Measurements from ENCODE around the gene SOX6.

SOX6 gene

DNA sequence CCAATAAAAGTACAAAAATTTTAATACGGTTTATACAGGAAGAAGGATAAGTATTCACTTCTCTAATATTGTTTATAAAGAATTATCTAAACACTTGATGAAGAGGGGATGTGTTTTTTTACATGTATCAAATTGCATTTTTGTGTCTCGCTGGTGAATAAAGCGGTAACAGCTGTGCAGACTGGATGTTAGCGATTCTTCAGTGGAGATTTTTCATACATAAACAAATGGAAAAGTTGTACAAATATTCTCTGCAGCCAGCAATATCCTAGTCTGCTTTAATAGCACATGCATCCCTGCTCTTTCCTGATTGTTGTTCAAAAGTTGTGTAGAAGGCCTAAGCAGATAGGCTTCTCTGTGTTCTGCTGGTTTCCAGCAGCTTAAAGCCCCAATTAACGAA, 369.3 kb downstream of the SOX6 start:
- DNase-seq (ENCODE audit: extremely low spot score, insufficient read length, low read depth) (no peak), FAIRE-seq (no peak)

DNA sequence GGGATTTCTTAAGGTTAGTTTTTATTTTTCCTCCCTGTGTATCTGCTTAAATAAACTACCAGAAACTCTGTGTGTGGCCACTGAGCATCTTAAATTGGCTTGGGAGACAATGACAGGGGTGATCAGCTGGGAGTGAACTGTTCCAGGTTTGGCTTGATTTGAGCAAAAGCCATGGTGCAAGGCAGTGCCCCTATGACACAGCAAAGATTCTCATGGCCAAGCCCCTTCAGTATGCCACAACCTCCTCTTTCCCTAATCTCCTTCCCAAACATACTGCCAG, 370.5 kb downstream of the SOX6 start:
- FAIRE-seq (no peak), DNase-seq (ENCODE audit: extremely low spot score, insufficient read length, low read depth) (no peak)

DNA sequence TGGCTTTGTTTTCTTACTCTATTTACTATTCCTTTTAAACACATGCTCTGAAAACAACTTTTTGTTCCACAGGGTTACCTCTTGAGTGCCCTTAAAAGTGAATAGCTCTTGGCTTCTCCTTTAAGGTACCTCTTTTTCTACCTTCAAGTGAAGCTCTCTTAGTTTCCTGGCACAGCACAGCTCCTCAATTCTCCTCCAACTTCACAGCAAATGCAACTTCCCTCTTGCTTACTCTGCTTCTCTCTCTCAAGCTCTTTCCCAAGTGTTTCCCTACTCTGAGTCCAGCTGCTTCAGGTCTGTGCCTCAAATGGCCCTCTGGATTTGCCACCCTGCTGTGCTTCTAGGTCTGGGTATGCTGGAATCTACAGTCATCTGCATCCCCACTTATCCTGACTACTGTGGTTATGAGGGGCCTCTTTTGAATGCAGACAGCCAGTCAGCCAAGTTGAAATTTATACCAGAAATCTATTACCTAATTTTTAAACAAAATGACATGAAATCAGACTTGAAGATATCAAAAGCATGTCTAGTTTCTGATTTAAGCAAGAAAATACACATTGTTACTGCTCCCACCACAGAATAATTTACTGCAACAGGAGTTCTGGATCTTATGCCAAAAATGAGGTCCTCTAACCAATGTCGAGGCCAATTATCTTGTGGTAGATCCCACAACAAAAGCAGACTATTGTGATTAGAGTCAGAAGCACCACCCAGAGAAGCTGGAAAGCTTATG, 371.1 kb downstream of the SOX6 start:
- DNase-seq (ENCODE audit: extremely low spot score, insufficient read length, low read depth) (no peak), FAIRE-seq (no peak)

DNA sequence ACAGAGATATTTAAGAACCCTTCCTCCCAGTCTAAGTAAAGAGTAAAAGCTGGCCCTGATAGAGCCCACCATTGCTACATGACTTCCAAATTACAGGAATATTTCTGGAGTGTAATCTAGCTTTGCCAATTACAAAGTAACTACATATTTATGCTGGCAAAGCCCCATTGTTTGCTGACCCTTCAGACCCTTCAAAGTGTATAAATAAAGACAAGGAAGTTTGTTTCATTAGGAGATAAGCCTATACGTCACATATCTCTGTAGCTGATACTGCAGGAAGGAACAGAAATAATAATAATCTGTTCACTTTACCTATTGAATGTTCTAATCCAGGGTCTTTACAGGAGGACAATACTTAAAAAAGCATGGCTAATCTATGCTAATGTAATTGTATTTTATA, 375.1 kb downstream of the SOX6 start:
- no peak for DNase-seq (ENCODE audit: extremely low spot score, insufficient read length, low read depth)
- no peak for FAIRE-seq

DNA sequence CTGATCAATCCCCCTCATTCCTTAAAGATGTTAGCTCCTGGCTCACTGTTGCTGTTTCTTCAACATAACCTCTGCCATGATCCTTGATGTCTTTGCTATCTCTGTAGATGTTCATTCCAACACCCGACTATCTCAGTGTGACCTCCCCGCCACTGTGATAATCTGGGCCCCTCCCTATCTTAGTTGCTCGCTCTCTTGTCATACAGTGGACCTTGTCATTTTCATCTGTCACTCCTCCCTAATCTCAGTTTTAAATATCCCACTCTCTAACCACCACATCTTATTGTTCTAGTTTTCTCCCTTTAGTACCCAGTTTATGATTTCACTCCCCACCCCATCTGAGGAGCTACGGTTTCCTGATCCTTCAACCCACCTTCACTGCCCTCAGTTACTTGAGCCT, 379.2 kb downstream of the SOX6 start:
- DNase-seq (ENCODE audit: extremely low spot score, insufficient read length, low read depth) (no peak), FAIRE-seq (no peak)

DNA sequence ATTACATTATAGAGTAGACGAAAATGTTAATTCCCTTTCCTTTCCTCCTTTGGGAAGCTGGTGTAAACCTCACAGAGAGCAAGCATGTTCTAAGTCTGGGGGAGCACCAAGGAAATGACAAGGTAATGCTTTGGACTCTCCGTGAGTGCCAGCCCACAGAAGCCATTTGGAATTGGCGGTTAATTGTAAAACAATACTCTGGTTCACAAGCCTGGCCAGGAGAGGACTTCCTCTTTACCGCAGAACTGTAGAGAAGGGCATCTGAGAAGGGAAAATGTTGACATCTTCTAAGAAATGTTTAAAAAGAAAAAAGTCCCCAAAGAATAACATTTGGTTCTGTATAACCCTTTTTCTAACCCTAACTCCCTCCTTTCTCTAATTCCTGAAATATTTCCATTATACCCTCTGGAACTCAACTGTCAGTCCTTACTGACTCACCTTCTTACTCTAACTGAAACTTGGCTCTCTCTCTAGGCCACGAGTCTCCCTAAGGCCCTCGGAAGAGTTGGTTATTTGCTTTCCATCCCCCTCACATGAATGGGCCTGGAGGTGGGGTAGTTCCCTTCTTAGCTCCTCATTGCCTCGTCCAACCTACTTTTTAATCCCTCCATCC, 379.8 kb downstream of the SOX6 start:
- FAIRE-seq (no peak), DNase-seq (ENCODE audit: extremely low spot score, insufficient read length, low read depth) (no peak)

DNA sequence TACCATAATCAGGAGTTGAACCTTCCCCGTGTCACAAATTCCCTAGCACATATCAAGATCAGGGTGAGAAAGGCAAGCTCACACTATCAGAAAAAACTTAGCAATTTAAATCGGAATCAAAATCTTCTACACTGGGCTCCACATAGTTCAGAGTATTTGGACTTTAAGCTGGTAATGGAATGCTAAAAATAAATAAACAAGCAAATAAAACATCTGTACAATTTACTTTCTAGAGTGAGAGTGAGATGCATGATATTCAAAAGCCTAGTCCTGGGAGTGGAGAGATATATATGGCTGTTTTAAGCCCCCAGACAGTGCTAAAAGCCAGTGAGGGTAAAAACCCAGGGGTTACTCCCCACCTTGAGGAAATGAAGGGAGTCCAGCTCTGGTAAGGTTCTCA, 380.6 kb downstream of the SOX6 start:
- no peak for FAIRE-seq
- DNase-seq (ENCODE audit: extremely low spot score, insufficient read length, low read depth): no peak

DNA sequence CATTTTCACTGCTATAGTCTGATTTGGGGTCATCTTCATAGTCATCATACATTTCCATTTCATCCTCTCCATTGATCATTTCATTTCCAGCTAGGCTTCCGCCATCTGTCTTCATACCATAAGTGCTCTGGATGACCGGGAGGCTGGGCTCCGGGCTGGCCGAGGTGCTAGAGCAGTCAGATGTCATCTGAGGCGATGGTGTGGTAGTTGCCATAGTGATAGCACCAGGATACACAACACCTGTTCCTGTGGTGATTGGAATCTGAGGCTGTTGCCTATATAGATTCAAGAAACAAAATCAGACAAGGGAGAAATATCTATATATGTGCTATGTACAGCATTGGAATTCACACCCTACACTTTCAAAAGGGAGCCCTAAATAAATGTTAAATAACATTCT, 383.5 kb downstream of the SOX6 start:
- no peak for DNase-seq (ENCODE audit: extremely low spot score, insufficient read length, low read depth)
- FAIRE-seq: no peak

DNA sequence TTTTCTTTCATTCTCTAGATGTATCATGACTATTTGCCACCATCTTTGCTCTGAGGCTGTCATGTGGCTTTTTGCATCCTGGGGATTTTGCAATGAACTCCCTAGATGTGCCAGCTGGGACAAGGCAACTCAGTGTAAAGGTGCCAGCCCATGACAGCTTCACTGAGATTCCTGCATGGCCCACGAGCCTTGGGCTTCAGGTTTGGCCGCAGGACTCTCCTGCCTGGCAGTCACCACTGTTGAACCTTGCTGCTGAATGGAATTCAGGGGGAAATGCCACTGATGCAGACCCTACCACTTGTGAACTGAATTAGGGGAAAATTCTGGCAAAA, 385.2 kb downstream of the SOX6 start:
- FAIRE-seq (no peak), DNase-seq (ENCODE audit: extremely low spot score, insufficient read length, low read depth) (no peak)

DNA sequence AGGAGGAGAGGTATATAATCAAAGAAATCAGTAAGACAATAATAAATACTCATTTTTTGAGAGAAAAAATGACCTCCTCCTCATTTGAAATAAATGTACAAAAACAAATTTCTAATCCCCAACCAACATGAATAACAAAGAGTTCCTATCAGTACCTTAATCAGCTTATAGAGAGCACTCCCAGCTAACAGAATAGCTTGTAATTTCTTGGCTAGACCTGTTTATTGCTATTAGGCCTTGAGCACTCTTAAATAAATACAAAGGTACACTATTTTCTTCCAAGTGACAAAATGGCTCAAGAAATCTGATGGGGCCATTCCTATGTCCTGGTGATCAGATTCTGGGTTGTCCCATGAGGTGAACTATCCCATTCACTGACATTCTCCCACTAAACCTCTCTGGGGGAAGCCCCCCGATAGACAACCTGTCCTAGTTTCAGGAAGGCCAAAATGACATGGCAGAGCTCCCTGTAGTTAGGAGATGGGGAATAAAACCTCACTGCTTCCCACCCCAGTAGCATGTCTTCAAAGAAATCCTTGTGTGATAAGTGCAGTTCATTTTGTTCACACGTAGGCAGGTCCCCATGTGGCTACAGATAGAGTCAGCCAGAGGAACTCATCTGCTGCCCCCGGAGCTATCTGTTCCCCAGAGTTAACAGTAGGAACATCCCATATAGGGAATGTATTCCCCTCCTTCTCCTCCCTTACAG, 385.7 kb downstream of the SOX6 start:
- no peak for DNase-seq (ENCODE audit: extremely low spot score, insufficient read length, low read depth)
- no peak for FAIRE-seq

DNA sequence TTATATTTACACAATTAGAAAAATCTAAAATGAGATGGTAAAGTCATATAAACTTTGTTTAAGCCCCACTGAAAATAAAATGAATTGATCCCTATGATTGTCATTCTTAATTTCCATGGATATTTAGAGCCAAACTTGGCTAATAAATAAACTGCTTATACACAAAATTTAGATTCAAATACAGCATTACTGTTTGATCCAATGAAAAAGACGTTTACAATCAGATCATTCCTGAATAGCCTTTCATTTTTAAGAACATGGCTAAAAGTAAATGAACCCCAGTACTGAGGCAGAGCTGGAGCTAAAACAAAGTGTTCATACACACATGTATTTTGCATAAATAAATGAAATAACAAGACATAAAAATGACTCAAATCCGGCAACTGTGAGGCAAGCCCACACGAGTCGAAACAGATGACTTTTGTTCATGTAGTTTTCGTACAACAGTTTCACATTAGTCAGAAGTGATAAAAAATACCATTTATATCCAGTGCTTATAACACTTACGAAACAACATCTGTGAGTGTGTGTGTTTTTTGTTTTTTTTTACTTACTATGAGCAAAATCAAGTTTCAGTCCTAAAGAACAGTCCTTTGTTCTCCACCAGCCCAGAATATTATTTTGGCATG, 386.5 kb downstream of the SOX6 start:
- DNase-seq (ENCODE audit: extremely low spot score, insufficient read length, low read depth) (no peak), FAIRE-seq (no peak)

DNA sequence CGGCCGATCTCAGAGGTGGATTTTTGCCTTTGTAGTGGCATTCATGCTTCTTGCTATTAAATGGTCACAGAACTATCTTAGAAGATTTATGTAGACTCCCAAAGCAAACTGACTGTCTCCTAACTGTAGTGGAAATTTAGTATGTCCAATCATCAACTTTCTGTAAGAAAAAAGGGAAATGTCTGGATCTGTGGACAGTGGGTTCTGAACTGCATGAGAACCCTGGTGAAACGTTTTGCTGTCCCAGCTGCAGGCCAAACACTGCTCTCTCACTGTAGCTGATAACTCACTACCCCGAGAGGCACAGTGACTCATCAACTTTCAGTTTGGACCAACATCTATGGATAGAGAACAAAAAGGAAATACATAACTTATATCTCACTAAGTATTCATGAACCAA, 387.1 kb downstream of the SOX6 start:
- DNase-seq (ENCODE audit: extremely low spot score, insufficient read length, low read depth) (no peak), FAIRE-seq (no peak)

DNA sequence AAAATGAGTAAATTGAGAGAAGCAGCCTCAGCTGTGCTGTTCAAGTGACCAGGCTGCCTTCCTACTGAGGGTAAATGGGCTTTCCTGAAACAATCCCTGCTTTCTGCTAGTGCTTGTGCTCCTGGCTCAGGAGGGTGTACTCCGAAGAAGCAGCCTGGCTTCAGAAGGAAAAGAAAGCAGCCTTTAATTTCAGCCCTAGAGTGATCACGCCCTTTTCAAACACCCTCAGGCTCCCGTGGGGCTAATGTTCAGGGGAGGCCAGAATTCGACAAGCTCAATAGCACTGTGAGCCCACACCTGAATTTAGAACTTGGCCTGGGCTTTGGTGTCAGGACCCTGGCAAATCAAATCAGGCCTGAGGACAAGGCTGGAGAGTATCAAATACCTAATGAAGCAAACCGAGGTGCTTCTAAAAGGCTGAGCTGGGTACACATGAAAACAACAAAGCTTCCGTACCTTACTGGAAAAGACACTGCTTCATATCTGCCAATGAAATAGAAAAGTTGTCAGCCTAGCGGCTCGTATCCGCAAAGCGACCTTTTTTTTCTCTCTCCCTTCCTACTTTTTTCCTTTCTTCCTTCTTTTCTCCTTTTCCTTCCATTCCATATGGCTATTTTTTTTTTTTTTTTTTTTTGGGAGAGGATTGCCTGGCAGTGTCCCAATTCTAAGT, 387.8 kb downstream of the SOX6 start:
- DNase-seq (ENCODE audit: extremely low spot score, insufficient read length, low read depth): no peak
- no peak for FAIRE-seq

DNA sequence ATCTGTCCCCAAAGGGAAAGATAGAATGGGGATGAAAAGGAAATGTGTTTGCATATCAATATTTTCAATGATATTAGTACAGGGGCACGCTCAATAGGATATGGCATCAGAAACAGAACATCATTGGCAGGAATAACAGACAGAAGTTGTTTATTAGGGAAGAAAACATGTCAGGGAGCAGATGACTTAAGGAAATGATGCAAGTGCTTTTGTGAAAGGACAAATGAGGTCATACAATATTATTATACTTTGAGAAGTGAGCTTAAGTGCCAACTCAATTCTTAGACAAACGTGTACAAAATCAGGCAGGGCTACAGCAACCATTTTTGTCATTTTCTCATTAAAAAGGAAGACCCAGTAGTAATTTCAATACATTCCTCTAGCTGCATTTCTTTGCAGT, 388.4 kb downstream of the SOX6 start:
- DNase-seq (ENCODE audit: extremely low spot score, insufficient read length, low read depth): no peak
- FAIRE-seq: no peak

DNA sequence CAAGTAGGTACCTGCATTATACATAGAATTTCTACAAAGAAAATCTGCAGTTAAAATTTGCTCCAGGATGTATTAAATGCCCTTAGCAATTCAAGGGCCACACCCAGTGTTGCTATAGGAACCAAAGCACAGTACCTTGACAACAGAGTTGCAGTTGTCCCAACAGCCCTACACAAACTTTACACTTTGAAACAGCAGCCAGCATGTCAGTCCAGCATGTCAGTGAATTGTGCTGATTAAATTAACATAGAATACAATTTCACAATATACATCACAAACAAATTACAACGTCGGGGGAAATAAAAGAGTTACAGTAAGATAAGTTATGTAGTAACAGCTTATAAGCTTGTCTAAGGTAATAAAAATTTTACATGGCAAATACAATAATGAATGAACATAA, 389.2 kb downstream of the SOX6 start:
- DNase-seq (ENCODE audit: extremely low spot score, insufficient read length, low read depth) (no peak), FAIRE-seq (no peak)

DNA sequence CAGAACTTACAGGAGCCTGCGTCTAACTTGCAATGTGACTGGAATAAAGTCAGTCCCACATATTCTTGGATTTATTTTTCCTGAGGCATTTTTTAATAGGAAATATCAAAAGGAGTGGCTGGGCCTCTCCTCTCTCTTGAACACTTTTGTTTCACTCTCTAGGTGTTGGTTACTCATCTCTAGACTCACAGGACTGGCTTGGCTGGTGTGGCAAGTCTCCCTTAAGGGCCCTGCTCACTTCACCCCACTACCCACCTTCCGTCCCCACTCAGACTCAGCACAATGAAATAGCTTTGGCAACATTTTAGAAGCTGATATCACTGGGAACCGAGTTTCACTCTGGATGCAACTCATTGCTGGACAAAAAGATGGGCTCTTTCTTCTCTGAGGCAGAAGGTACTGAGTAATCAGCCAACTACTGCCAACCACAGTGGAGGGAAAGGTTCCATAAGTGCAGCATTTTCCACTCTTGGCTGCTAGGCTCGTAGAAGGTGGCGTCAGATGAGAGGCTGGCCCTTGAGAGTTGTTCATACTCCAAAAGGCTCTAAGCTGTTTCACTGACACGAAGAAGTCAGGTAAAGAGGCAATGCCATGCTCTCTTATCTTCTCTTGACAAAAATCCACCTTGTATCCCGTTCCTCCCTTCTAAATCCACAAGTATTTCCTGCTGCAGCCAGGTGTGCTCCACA, 390.6 kb downstream of the SOX6 start:
- DNase-seq (ENCODE audit: extremely low spot score, insufficient read length, low read depth) (no peak), FAIRE-seq (no peak)

DNA sequence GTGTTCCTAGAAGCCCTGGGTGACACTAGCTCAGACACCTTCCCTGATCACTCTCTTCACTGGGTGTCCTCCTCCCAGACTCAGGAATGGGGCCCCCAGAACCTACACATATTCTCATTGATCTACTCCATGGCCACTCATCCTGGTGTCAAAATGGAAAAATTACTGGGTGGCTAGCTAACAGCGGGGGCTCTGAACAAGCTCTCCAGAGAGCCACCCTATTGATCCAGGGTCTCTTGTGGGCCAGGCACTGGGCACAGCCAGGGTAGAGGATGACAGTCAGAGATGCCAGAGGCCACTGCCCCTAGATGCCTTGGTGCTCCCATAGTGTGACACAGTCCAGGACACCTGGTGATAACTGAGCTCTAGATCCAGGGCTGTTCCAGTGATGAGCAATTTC, 393.1 kb downstream of the SOX6 start:
- no peak for FAIRE-seq

DNA sequence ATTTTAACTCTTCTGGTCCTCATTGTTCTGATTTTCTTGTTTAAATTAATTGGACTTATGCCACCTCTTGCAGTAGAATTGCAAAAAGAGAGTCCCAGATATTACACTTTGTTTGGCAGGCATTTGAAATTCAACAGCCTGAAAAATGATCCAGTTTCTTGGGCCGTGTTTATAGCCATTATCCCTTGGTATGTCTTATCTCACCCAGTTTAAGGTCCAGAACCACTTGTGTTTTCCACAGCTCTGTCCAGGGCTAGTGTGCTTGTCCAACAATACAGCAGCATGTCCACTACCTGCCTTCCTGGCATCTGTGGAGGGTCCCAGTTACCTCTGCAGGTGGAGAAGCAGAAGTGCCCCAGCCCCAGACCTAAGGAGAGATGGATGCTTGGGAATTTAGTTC, 397.4 kb downstream of the SOX6 start:
- DNase-seq (ENCODE audit: extremely low spot score, insufficient read length, low read depth) (no peak), FAIRE-seq (no peak)

More for the DNA sequence above, 393.1 kb downstream of the SOX6 start:
- no peak for DNase-seq (ENCODE audit: extremely low spot score, insufficient read length, low read depth)

DNA sequence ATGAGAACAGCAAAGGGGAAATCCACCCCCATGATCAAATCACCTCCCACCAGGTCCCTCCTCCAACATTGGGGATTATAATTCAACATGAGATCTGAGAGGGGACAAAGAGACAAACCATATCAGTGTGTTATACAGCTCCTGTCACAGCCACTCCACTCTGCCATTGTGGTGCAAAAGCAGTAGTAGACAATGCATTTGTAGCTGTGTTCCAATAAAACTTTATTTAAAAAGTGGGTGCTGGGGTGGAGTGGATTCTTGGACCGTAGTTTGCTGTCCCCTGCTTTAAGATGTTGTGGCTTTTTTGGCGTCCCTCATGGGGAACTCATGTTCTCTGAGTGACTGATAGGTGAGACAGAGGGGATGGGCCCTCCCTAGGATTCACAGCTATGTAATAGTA, 399.1 kb downstream of the SOX6 start:
- FAIRE-seq: no peak
- no peak for DNase-seq (ENCODE audit: extremely low spot score, insufficient read length, low read depth)

DNA sequence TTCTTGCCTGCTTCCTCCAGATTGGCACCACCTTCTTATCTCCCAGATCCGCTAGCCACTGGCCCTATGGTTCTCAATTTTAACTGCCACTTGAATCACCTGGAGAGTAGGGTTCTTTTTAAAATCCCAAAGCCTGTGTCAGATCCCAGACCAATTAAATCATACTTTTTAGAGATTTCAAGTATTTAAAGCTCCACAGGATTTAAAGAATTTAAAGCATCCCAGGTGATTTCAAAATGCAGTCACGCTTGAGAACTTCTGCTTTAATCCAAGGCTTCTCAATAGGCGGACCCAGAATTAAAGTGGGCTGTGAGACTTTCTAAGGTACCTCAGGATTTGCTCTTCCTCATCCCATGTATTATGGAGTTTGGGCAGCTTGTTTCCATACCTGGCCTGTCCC, 400.0 kb downstream of the SOX6 start:
- FAIRE-seq (no peak), DNase-seq (ENCODE audit: extremely low spot score, insufficient read length, low read depth) (no peak)

Data from GM18507 (cell line).